Activated CD8-positive, alpha-beta memory T cell treated with anti-CD3 and anti-CD28 coated beads, Interleukin-2, amount 50 U/mL, for 24 hours (primary cell): ENCODE data around the gene RALGAPA2.

Experiments
- DNase-seq: peaks from one replicate; pipeline ENCODE4 v3.0.0-alpha.2; 2020; ENCODE audit errors: extremely low read depth

Gene RALGAPA2

DNA sequence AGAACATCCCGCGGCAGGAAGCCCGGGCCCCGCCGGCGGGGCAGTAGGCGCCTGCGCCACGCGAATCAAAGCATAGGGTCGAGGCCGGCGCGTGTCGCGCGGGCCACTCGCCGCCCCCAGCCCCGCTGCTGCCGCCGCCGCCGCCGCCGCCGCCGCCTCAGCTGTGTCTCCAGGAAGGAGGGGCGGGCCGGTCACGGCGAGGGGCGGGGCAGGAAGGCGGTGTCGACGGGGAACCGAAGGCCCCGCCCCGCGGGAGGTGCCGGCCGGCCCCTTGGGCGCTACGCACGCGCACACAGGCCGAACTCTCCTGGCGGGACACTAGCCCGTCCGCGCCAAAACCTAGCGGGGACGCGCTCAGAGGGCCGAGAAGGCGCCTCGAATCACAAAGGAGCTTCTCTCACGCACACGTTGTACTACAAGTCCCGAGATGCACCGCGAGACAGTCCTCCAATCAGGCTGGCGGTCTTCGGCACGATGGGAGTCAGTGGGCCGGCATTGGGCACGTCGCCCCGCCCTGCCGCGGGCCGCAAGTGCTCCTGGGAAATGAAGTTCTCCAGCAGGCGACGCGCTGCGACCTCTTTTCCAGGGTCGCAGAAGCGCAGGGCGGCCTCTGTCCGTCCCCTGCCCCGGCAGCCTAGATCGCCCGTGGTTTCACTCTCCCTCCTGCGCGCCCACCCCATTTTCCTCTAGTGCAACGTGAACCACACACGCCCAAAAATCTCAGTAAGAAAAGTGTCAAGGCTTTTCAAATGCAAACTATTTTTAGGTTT lies at the start of gene RALGAPA2:
RALGAPA2 (minus strand) TSS at position 171 of the 770 bp plus-strand sequence; CDS start at position 7, 164 bp downstream.
- peak; percentile 83 for DNase-seq

DNA sequence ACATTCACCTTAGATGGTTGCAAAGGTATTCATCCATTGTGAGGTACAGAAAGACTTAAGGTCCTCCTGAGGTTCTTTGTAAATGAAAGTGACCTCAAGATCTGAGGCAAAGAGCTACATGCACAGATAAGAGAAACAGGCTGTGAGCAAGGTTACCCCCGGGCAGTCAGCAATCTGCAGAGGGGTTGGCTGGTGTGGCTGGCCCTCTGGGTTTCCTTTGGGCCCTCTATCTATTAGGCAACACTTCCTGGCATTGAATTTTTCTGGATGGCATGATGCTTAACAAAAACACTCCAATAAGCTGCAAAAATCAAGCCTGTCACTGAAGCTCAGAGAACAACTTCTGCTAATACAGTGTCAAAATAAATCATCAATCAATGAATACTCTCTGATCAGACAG lies 48.9 kb upstream of the RALGAPA2 start:
- no peak for DNase-seq

DNA sequence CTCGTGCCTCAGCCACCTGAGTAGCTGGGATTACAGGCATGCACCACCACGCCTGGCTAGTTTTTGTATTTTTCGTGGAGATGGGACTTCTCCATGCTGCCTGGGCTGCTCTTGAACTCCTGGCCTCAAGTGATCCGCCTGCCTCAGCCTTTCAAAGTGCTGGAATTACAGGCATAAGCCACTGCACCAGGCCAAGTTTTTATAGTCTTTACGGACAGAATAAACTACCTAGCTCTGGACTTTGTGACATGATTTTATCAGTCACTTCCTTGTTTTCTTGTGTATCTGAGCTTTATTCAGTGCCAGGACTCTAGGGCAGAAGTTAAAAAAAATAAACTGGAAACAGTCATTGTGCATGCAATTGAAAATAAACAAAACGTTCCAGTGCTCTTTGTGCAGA lies 46.7 kb upstream of the RALGAPA2 start:
- DNase-seq, result no peak

DNA sequence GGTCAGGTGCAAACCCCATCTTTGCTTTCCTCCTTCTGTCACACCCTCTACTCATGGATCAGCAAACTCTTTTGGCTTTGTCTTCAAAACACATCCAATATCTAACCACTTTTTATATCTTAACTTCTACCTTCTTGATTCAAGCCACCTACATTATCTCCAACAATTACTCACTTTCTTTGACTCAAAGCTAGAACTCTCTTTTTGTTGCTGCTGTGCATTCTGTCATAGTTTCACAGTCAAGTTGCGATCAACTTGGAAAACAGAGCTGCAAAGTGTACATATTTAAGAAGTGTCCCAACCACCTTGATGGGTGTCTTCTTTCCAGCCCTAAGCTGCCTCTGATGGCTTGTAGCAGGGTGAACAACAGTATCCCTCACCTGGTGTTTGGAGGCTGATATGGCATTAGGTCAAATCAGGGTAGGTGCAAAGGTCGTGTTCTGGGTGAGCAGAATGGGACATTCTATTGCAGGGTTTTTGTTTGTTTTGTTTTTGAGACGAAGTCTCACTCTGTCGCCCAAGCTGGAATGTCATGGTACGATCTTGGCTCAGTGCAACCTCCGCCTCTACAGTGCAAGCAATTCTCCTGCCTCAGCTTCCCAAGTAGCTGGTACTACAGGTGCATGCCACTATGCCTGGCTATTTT lies 43.4 kb upstream of the RALGAPA2 start:
- no peak for DNase-seq

DNA sequence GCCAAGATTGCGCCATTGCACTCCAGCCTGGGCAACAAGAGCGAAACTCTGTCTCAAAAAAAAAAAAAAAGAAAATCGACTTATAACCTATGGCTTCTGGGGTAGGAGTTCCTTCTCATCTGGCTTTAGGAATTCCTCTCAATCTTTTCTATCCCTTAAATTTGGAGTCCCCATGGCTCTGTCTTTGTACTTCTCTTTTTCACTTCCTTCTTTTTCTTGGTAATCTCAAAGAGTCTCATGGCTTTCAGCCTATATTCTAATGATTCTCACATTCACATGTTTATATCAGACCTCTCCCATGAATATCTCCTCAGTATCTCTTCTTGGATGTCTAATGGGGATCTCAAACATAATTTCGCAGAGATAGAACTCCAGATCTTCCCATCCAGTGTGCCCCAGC lies 42.8 kb upstream of the RALGAPA2 start:
- no peak for DNase-seq

DNA sequence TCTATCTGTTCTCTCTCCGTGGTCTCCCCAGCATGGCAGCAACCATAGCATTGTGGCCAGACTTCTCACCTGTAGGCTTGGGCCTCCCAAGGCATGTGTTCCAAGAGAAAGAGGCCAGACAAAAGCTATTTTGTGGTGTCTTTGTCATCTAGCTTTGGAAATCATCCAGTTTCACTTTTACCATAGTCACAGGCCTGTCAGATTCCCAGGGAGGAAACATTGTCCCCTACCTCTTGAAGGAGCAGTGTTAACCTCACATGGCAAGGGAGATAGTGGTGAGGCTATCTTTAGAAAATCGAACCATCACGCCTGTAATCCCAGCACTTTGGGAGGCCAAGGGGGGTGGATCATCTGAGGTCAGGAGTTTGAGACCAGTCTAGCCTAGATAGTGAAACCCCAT lies 42.3 kb upstream of the RALGAPA2 start:
- DNase-seq, result no peak

DNA sequence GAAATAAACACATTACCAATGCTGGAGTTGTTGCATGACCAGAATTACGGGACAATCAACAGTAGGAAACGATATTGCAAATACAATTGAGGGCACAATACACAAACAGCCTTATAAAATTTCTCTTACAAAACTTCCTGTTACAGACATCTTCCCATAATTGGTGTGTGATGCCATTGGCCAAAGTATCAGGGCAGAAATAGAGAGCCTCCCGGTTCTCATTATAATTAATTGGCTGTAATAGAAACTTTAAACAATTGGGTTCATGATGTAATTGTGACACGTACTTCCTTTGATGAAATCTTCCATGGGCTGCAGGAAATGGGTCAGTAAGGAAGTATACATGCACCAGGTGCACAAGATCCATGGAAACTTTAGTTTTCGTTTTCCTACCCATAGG lies 40.3 kb upstream of the RALGAPA2 start:
- DNase-seq, result no peak

DNA sequence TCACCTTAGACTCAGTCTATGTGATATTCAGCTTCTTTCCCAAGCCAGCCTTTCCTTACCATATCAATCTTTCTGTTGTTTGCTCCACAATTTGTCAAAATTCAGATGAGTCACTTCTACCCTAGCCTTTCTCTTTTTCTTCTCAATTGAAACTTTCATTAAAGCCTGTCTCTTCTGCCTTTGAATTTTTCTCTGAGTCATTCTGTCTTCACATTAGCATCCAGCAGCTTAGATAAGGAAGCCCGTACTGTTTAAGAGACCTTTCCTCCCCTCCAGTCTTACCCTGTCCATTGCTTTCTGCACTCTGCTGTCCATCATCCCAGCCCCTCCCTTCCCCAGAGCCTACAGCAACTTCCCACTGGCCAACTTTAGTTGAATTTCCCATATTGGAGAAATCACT lies 34.9 kb upstream of the RALGAPA2 start:
- no peak for DNase-seq

DNA sequence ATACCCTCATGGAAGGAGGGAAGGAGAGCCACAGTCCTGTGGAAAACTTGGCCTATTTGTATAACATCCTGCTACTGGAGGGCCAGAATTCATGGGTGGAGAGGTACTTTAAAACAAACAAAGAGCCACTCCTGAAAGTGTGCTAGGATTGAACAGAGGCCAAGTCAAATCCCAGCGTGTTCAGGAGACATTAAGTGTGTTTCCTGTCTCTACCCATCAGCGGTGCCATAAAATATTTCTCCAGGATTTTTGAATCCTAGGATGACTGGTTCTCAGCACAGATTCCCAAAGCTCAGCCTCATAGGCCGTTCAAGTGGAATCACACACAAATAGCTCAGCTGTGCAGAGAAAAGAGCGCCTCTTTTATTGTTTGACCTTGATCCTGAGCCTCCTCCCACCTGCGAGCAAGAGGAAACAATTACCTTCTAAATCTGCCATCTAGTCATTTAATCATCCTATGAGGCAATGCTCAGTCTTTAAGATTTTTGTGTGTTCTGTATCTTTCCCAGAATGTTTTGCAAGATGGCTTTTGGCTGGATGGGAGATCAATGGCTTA lies 31.8 kb upstream of the RALGAPA2 start:
- no peak for DNase-seq

DNA sequence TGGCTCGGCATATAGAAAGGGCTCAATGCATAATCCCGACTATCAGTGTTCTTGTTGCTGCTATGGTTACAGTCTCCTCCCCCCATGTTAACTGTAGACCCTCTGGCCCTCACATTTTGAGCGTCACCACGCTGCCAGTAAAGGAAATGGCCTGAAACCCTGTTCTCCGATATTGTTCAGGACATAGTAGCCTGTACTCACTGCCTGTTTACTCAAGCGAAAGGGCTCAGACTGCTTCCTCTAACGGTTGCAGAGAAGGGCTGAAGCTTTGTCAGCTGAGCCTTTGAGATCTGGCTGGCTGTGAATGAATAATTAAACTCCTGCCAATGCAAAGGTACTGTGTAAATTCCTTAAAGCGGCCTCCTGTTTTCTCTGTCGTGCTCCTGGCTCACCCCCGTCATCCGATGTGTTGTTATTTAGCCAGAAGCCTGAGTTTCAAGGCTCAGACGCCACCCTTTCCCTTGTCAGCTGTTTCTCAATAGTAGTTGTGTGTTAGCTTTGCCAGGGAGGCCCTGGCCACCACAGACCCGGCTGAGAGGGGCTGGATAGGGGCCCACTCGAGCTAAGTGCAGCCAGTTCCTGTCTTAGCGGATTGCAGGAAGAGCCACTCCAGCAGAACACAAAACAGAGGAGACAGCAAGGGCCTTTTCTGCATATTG lies 31.2 kb upstream of the RALGAPA2 start:
- no peak for DNase-seq

DNA sequence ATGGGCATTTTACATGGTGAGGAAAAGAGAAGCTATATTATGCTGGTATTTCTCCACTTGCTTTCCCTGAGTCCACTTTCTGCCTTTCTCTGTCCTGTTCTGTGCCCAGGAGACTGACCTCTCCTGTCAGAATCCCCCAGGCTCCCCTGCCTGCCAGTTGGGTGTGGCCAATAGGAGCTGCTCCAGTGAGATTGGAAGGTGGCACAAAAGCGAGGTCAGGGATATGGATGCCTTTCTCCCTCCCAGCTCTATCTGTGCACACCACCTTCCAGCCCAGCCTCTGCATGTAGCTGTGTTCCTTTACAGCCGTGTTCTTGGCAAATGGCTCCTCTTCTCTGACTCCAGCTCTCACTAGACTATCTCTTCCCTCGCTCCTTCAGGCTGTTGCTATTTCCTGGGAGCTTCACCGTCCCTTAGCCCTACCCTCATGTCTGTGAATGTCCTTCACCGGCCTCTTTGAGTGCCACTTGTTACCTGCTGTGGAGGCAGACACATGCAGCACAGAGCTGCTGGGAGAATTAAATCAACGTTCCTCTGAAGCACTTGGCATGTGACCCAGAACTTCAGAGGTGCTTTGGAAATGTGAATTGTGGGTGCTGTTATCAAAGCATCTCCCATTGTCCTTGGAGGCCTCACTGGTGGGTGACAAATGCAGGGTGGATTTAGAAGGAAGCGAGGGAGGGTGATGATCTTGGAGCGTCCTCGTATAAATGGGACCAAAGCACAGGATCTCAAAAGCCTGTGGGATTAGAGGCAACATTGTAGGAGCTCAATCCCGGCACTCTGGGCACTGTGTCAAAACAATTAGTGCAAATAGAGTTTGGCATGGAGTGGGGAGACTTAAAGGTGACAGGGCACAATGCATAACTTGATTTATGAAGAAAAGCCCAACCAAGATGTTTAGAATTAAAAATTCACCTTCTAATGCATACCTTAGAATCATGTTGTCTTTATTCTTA lies 28.9 kb upstream of the RALGAPA2 start:
- no peak for DNase-seq

DNA sequence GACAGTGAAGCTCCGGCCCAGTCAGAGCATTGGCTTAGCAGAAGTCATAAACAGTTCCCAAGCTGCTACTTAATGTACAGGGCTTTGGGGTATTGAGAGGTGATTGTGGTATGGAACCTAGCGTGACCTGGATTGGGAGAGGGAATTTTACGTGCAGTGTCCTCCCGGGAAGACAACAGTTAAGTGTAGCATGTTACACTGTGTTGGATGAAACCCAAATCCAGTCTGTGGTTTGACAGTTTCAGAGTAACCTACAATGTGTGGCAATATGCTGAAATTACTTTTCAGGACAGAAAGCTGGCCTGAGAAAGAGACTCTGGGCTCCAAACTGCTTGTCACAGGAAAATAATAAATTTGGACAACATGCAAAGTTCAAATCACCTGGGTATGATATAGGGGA lies 28.1 kb upstream of the RALGAPA2 start:
- DNase-seq, result no peak

DNA sequence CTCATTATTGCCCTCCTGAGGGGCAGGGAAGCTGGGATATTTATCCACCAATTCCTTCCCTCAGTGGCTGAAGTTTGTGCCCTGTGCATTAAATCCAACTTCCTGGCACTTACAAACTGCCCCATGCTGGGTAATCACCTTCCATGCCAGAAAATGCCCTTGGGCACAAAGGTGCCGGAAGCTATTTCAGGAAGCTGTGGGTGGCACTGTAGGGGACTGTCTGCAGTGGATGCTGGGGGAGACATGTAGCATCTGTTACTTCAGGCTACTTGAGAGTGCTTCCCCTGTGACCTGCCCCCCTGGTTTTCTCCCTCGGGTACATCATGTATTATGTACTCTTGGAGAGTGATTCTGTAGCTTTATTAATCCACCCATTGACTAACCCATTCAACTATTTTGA lies 24.7 kb upstream of the RALGAPA2 start:
- DNase-seq, result no peak

DNA sequence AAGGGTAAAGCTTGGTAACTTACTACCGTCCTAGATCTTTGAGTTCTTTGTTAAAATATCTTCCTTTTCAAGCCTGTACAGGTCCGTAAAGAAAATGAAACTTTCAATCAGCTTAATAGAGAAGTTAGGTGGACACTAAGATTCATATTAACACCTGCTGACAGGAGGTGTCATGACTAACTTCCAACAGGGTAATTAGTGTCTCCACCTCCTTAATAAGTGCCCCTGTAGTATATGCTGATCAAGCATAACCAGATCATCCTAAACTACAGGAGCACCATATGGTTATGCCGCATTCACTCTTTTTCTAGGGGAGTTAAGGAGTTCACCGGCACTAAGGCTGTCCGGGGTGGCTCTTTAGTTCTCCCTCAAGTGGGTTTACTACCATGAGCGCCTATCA lies 23.9 kb upstream of the RALGAPA2 start:
- DNase-seq, result no peak

DNA sequence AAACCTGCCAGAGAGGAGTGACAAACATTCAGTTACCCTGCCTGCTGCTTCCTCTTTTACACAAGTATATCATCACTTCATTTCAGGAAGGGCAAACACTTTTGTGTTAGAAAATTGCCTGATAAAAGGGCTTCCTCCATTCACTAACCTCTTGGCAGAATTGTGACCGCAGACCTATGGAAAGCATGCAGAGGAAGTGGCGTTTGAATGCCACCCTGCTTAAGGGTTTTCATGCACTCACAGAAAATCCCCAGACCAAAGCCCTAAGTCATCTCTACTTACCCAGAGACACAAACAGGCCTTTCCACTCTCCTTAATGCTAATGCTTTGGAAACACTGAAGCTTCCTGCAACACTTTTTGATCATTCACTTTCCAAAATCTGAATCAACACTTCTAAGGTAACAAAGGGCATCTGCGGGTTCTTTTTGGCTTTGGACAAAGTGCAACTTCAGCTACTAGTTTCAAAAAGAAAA lies 22.1 kb upstream of the RALGAPA2 start:
- DNase-seq, result no peak

DNA sequence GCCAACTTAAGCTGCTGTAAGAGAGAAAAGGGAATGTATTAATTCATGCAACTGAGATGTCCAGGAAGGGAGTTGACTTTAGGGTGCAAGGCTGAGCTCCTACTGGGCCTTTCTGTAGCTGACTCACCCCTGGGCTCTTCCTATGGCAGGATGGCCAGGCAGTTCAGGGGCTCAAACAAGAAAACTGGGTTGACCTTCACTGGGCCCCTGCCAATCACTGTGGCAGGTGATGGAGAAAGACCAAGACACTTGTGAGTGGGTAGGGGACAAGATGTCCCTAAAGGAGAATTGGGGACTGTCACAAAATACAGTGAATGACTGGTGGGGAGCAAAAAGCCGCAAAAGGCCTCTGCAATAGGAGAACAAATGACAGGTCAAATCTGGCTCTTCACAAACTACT lies 21.5 kb upstream of the RALGAPA2 start:
- DNase-seq, result no peak

DNA sequence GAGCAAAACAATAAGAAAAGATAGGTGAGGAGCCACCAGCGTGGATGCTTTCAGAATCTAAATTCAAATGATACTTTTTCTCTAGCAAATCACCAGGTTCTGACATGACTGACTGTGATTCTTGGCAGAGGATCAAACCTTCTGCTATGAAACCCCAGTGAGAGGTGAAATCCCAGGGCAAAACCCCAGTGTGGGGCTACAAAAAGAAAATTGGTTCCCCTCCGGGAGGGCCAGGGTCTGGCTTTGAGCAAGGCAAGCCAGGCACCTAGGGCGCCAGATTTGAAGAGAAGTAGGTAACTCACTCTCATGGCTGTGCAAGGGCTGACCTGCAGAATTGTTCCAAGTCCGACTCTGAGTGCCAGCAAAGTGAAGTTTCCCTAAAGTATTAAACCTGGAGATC lies 20.2 kb upstream of the RALGAPA2 start:
- DNase-seq, result no peak

DNA sequence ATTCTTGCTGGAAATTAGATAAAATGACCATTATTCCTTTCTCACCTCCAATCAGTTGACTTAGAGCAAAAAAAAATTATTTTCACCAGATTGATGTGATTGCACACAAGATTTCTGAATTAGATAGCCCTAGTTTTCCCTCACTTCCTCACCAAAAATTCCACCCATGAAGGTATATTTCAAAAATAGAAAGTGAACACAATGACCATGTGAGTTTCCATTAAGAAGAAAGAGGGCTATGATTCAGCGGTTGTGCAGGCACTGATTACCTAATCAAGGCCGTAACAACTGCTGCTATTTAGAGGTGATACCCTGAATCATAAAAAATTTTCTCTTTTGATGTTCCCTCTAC lies 19.5 kb upstream of the RALGAPA2 start:
- DNase-seq, result no peak

DNA sequence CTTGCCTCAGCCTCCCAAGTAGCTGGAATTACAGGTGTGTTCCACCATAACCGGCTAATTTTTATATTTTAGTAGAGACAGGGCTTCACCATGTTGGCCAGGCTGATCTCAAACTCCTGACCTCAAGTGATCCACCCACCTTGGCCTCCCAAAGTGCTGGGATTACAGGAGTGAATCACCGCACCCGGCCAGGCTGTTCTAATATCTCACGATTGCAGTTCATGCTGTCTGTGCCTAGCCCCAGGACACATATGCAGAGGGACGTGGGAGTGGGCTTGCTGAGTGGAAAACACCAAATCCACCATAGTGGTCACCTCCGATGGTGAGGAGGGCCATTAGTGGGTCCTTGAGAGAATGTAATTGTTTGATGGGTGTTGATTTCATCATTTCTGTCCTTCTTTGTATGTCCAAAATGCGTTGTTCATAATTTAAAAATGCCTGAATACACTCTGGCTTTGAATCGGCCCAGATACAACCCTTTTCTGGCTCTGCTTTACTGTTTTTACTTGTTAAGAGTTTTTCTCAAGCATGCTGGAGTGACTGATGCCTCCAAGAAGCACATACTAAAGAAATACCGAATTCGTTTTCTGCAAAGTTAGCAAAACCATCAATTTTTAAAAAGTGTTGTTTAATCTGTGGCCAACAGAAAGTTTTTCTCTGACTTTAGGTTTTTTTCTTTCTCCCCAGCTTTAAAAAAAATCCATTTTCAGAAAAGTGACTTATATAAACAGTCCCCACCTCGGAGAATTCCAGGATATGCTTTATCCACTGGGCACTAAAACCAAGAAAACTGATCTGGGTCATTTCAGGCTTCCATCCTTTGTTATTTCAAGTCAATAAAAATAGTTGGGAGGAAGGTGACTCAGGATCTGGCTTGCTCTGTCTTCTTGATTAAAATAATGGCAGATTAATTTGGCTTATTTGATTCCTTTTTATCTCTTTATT lies 18.8 kb upstream of the RALGAPA2 start:
- no peak for DNase-seq

DNA sequence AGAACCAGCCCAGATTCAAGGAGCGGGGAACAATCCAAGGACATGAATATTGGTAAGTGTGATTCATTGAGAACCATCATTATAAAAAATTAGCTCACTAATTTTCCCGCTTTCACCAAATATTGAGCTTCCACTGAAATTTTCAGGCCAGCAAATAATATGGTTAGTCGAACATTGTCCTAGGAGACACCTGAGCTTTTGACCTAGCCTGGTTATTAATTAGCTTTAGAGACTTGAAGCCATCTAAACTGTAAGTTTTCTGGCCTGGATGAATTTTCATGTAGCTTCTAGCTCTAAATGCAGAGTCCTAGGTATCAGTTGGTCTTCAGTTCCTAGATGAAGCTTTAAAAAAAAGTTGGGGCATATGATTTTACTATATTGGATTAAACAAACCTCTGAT lies 17.1 kb upstream of the RALGAPA2 start:
- DNase-seq, result no peak
